GM12864 (cell line): ENCODE data around the gene ZNF428.

Source experiments
- DNase-seq: peaks from one replicate; pipeline ENCODE4 v3.0.0-alpha.2; 2011; ENCODE audit warnings: low read depth
- H3K4me3 ChIP-seq: 2 replicates; pipeline ENCODE4 v1.5.1; 2011; ENCODE audit warnings: mild to moderate bottlenecking, low read depth, low read length, control low read depth
- TF ChIP-seq, protein P1 (sequence below): IDR thresholded peaks from 2 replicates; pipeline ENCODE4 v1.5.1; 2011; ENCODE audit warnings: low read depth, mild to moderate bottlenecking, moderate library complexity, low read length, control low read depth, inconsistent platforms; ENCODE audit errors: missing control alignments

The ZNF428 gene

DNA sequence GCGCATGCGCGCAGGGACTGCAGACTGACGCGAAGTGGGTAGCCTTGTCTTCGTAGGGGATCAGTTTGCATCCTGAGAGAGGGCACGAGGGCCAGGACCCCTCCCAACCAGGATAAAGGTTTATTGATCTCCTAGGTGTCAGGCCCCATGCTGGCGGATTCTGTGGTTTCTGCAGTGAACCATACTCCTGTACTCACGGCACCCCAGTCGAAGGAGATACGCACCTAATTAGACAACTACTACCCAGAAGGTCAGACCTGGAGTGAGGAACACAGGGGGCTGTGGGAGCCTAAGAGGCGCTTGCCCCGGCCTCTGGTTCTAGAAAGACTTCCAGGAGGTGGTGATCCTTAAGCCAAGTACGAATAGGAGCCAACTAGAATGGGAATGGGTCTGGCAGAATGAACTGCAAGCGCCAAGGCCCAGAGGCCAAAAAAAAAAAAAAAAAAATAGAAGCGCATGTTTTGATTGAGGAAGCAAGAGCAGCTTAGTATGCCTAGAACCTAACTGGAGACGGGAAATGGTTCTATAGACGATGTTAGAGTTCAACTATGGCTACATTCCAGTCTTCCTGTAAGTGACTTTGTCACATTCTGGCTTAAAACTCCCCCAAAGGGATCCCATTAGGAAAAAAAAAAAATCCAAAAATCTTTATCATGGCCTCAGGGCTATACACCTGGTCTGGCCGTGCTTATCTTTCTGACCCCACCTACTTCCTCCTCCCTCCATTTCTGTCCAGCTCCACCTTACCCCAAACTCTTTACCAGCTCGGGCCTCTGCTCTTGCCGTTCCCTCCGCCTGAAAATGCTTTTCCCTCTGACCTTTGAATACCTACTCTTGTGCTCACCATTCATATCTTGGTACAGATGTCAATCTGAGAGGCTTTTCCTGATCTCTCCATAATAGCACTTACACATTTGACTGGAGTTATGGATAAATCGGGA lies 902 bp upstream of the ZNF428 start:
- TF ChIP-seq, protein P1, sequence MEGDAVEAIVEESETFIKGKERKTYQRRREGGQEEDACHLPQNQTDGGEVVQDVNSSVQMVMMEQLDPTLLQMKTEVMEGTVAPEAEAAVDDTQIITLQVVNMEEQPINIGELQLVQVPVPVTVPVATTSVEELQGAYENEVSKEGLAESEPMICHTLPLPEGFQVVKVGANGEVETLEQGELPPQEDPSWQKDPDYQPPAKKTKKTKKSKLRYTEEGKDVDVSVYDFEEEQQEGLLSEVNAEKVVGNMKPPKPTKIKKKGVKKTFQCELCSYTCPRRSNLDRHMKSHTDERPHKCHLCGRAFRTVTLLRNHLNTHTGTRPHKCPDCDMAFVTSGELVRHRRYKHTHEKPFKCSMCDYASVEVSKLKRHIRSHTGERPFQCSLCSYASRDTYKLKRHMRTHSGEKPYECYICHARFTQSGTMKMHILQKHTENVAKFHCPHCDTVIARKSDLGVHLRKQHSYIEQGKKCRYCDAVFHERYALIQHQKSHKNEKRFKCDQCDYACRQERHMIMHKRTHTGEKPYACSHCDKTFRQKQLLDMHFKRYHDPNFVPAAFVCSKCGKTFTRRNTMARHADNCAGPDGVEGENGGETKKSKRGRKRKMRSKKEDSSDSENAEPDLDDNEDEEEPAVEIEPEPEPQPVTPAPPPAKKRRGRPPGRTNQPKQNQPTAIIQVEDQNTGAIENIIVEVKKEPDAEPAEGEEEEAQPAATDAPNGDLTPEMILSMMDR = no peak
- DNase-seq = no peak
- peak overlapping the region; percentile 80 for H3K4me3 ChIP-seq

DNA sequence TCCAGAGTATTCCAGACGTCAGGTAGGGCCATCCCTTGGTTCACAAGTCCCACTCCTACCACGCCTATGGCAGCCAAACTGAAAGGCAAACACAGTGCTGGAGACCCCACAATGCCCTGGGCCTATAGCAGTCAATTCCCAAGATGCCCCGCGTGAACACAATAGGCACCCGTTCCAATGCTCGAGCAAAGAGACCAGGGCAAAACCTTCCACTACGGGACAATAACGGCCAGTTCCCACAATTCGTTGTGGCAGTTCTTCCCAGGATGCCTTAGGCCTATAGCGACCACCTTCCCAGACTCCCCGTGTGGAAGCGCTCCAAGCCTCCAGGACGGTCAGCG lies 538 bp downstream of the ZNF428 start:
- TF ChIP-seq, protein P1 = no peak
- H3K4me3 ChIP-seq = peak overlapping the region; percentile 80
- no peak for DNase-seq

DNA sequence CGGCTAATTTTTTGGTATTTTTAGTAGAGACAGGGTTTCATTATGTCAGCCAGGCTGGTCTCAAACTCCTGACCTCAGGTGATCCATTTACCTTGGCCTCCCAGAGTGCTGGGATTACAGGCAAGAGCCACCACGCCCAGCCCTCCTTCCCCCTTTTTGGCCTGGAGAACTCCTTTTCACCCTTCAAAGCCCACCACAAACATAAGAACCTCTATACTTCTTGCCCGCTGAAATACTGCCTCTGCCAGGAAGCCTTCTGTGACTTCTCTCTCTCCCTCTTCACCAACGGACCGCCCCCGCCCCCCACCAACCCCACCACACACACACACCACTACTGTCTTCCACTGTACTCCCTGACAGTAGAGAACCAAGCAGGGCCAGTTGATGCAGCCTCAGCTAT lies 2.5 kb downstream of the ZNF428 start:
- no peak for DNase-seq
- no peak overlapping the region for H3K4me3 ChIP-seq
- TF ChIP-seq, protein P1 = no peak

DNA sequence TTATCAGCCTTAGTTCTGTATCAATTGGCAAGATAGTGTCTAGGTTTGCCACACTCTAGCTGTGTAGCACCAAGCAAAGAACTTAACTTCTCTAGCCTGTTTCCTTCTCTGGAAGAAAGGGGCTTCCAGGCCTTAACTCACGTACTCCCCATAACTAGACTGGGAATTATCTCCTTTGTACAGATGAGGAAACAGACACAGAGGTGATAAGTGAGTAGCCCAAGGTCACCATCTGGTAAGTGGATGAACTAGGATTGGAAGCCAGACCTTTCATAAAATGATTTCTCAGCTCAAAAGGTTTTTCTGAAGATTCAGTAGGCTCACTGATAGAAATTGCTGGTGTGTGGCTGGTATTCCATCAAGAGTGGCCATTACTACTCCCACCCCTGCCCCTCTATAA lies 3.1 kb downstream of the ZNF428 start:
- no peak overlapping the region for H3K4me3 ChIP-seq
- TF ChIP-seq, protein P1 = no peak
- DNase-seq = no peak

DNA sequence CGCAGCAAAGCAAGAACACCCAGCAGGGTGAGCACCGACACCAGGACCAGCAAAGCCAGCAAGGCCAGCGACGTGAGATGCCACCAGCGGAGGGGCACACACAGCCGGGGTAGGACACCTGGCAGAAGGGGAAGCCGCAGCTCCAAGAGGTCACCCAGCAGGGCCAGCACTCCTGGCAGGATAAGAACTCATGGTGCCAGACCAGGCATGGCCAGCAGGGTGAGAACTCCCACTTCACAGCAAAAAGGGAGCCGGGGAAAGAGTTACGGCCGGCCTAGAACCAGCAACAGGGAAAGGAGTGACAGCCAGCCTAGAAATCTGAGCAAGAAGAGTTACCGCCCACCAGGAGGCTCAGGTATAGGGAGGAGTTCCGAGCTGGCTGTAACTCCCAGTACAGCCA lies 7.1 kb downstream of the ZNF428 start:
- no peak for DNase-seq

DNA sequence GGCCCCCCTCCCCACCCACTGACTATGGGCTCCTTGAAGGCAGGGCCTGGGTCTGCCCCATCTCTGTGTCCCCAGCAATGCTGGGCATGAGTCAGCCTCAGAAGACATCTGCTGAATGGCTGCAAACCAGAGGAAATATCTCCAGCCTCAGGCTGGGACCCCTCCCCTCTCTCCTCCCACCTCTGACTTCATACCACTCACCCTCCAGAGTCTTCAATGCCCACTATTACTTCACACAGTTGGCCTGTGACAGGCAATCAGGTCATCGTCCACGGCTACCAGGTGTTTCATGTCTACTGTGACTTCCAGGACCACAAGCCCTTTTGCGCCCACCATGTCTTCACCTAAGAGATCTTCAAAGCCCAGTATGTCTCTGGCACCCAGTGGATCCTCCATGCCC lies 7.6 kb downstream of the ZNF428 start, which contains the start of gene SRRM5:
Gene SRRM5, plus strand, starts transcription at position 301 of the 400 bp plus-strand sequence. Its CDS starts 34 bp downstream, at position 335.
- no peak within 1 kb of the TSS for H3K4me3 ChIP-seq
- DNase-seq = no peak
- TF ChIP-seq, protein P1 = no peak

More for the DNA sequence above, 7.1 kb downstream of the ZNF428 start:
- no peak overlapping the region for H3K4me3 ChIP-seq
- TF ChIP-seq, protein P1 = no peak
